Nephron progenitor cell (in vitro differentiated cells): ENCODE measurements around the gene CTNNA3.

ENCODE experiments used
- DNase-seq: peaks from one replicate; pipeline ENCODE4 v3.0.0; 2021
- H3K27ac Mint-ChIP-seq: 2 replicates; pipeline ENCODE4 v1.8.0; 2021; ENCODE audit warnings: mild to moderate bottlenecking, moderate library complexity, mixed read lengths
- H3K27me3 Mint-ChIP-seq: 2 replicates; pipeline ENCODE4 v1.8.0; 2021; ENCODE audit warnings: mild to moderate bottlenecking, low read depth, mixed read lengths; ENCODE audit not compliant: poor library complexity
- H3K36me3 Mint-ChIP-seq: 2 replicates; pipeline ENCODE4 v1.8.0; 2021; ENCODE audit warnings: low read depth, mixed read lengths
- H3K4me1 Mint-ChIP-seq: 2 replicates; pipeline ENCODE4 v1.8.0; 2021; ENCODE audit warnings: mixed read lengths
- H3K4me3 Mint-ChIP-seq: 2 replicates; pipeline ENCODE4 v1.8.0; 2021; ENCODE audit warnings: mild to moderate bottlenecking, moderate library complexity, mixed read lengths
- H3K9me3 Mint-ChIP-seq: 2 replicates; pipeline ENCODE4 v1.8.0; 2021; ENCODE audit warnings: mild to moderate bottlenecking, moderate library complexity, mixed read lengths
- TF ChIP-seq, protein P1 (sequence below): fragments of 200-600 bp; sonication (generic); IDR thresholded peaks from 2 replicates; pipeline ENCODE4 v1.5.0; 2021; ENCODE audit warnings: antibody characterized with exemption

Gene CTNNA3

DNA sequence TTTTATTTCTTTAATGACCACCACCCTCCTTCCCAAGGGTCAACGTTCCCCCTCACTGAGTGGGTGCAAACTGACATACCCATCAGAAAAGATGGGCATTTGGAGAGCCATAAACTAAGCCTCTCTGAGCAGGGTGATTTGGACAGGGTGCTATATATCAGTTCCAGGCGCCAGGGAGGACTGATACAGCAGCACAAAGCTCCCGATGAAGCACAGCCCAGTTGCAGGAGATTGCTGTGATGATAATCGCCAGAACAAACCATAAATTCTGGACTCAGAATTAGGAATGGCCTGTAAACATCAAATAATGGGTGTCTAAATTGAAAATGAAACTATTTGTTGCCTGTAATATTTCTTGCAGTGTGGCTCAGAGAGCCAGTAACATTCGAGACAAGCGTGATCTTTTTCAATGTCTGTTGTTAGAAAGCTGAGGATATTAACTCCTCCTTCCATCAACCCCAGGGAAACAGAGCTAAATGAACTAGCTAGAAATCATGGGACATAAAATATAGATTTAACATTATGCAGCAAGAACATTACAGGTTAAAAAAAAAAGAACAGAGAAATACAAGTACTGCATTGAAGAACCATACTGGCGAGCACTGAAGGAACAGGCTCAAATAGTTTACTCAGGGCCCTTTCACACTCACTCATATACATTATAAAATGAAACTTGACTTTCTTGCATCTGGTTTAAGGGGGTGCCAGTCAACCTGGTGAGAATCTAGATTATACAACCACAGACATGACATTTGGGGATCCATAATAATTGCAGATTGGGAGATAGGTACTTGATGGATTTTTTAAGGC, 907.6 kb downstream of the CTNNA3 start:
- TF ChIP-seq, protein P1, sequence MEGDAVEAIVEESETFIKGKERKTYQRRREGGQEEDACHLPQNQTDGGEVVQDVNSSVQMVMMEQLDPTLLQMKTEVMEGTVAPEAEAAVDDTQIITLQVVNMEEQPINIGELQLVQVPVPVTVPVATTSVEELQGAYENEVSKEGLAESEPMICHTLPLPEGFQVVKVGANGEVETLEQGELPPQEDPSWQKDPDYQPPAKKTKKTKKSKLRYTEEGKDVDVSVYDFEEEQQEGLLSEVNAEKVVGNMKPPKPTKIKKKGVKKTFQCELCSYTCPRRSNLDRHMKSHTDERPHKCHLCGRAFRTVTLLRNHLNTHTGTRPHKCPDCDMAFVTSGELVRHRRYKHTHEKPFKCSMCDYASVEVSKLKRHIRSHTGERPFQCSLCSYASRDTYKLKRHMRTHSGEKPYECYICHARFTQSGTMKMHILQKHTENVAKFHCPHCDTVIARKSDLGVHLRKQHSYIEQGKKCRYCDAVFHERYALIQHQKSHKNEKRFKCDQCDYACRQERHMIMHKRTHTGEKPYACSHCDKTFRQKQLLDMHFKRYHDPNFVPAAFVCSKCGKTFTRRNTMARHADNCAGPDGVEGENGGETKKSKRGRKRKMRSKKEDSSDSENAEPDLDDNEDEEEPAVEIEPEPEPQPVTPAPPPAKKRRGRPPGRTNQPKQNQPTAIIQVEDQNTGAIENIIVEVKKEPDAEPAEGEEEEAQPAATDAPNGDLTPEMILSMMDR, result no peak
- peaks cover 44% of the 10 kb centered on the region for H3K4me1 Mint-ChIP-seq
- no peaks in the 10 kb centered on the region for H3K27me3 Mint-ChIP-seq
- peak overlapping the region; percentile 16 for H3K4me3 Mint-ChIP-seq
- no peaks in the 10 kb centered on the region for H3K9me3 Mint-ChIP-seq
- no peaks in the 10 kb centered on the region for H3K36me3 Mint-ChIP-seq
- peak overlapping the region; percentile 62 for H3K27ac Mint-ChIP-seq
- no peak for DNase-seq

- TF ChIP-seq, protein P1, result no peak
- H3K27me3 Mint-ChIP-seq, result no peaks in the 10 kb centered on the region
- no peaks in the 10 kb centered on the region for H3K9me3 Mint-ChIP-seq
- H3K27ac Mint-ChIP-seq, result no peak overlapping the region
- no peak for DNase-seq
- H3K4me3 Mint-ChIP-seq, result no peak overlapping the region
- peaks cover 52% of the 10 kb centered on the region for H3K4me1 Mint-ChIP-seq
- H3K36me3 Mint-ChIP-seq, result no peaks in the 10 kb centered on the region
These were observed 909.3 kb downstream of the CTNNA3 start for GRCh38 chr10:66786709-66787108.

DNA sequence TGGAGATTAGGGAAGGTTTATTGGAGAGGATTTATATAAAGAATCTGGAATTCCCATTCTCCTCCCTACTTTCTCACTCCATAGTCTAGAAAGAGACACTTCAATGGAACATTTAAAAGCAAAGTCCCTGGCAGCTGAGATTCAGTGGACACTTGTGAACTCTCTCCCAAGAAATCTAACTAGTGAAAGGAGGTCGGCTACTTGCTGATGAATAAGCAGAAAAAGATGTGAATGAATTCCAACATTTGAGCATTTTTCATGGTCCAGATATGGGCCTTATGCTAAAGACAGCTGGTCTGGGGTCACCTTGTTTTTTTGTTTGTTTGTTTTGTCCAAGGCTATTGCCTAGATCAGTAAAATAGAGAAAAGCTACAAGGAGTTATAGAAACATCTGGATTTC, 911.2 kb downstream of the CTNNA3 start:
- Mint-ChIP-seq H3K4me1 (peaks cover 52% of the 10 kb centered on the region), H3K36me3 (no peaks in the 10 kb centered on the region), H3K27me3 (no peaks in the 10 kb centered on the region), H3K4me3 (no peak overlapping the region), H3K9me3 (no peaks in the 10 kb centered on the region), H3K27ac (no peak overlapping the region)
- no peak for DNase-seq
- TF ChIP-seq, protein P1, result no peak

DNA sequence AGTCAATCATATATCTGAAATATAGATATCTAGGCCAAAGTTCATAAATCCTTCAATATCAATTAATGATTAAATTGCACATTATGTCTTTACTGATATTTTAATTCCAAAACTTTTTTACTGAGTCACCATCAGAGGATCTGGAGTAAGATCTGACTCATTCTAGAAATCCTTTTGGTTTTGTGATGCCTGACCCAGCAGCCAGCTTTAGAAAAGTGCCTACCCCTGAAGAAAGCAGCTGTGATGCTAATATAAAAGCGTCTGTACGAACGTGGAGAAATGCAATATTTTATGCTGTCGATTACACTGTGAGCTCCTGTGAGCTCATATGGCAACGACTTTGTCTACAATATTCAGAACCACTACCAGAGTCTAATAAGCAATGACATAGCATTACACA, 912.7 kb downstream of the CTNNA3 start:
- no peak for DNase-seq
- no peaks in the 10 kb centered on the region for H3K27me3 Mint-ChIP-seq
- TF ChIP-seq, protein P1, result no peak
- no peaks in the 10 kb centered on the region for H3K36me3 Mint-ChIP-seq
- H3K27ac Mint-ChIP-seq, result no peak overlapping the region
- peaks cover 43% of the 10 kb centered on the region for H3K4me1 Mint-ChIP-seq
- no peak overlapping the region for H3K4me3 Mint-ChIP-seq
- no peaks in the 10 kb centered on the region for H3K9me3 Mint-ChIP-seq

DNA sequence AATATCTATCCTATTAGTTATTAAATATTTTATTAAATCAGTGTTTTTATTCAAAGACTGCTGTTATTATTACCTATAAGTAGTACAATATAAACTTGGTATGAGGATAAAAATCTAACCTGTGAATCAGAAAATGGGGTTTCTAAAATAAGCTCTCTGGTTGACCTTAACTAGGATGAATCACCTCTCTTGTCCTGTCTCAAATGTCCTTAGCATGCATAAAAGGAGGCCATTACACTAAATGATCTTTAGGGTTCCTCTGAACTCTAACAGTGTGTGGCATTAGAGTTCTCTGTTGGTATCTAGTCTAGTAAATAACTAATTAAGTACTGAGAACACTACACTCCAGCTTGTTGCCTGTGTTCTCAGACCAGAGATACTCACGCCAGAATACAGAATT, 913.2 kb downstream of the CTNNA3 start:
- Mint-ChIP-seq H3K27ac (no peak overlapping the region), H3K9me3 (no peaks in the 10 kb centered on the region)
- TF ChIP-seq, protein P1, result no peak

GRCh38 chr10:66782144-66782543, 913.9 kb downstream of the CTNNA3 start:
- no peak for DNase-seq
- TF ChIP-seq, protein P1, result no peak
- Mint-ChIP-seq H3K27ac (no peak overlapping the region), H3K4me1 (peaks cover 38% of the 10 kb centered on the region), H3K9me3 (no peaks in the 10 kb centered on the region), H3K36me3 (no peaks in the 10 kb centered on the region), H3K4me3 (no peak overlapping the region), H3K27me3 (no peaks in the 10 kb centered on the region)

More for the DNA sequence above, 913.2 kb downstream of the CTNNA3 start:
- peaks cover 38% of the 10 kb centered on the region for H3K4me1 Mint-ChIP-seq
- H3K36me3 Mint-ChIP-seq, result no peaks in the 10 kb centered on the region
- no peak for DNase-seq
- H3K27me3 Mint-ChIP-seq, result no peaks in the 10 kb centered on the region
- no peak overlapping the region for H3K4me3 Mint-ChIP-seq
